ENCODE results near the gene GATAD2B.
A peak's percentile ranks its signal among the peaks of the same experiment; 100 is the strongest.

GATAD2B gene

GRCh38 chr1:153963850-153964331 lies 41.1 kb upstream of the GATAD2B start:
- peak overlapping the region; percentile 80 for H3K4me3 ChIP-seq (ENCODE audit: low read length)
- no peak for DNase-seq (ENCODE audit: low read depth)
- no peak for TF ChIP-seq CTCF (conservative IDR thresholded peaks at IDR 0.05; ENCODE audit: low read depth, low read length)

GRCh38 chr1:153963030-153963849 lies 40.5 kb upstream of the GATAD2B start, which contains the start of gene SLC39A1:
Gene SLC39A1, minus strand, starts transcription at chr1:153963537. Its CDS starts 822 bp downstream, at chr1:153962715.
- H3K4me3 ChIP-seq (ENCODE audit: low read length): peak within 1 kb of the TSS; percentile 80
- DNase-seq (ENCODE audit: low read depth): peak; percentile 86

GRCh38 chr1:153962088-153963029 lies 39.6 kb upstream of the GATAD2B start:
- TF ChIP-seq CTCF (conservative IDR thresholded peaks at IDR 0.05; ENCODE audit: low read depth, low read length): no peak
- DNase-seq (ENCODE audit: low read depth): no peak
- peak overlapping the region; percentile 80 for H3K4me3 ChIP-seq (ENCODE audit: low read length)

More at GRCh38 chr1:153963030-153963849, 40.5 kb upstream of the GATAD2B start, which contains the start of gene SLC39A1:
- no peak for TF ChIP-seq CTCF (conservative IDR thresholded peaks at IDR 0.05; ENCODE audit: low read depth, low read length)

GRCh38 chr1:153961421-153961820 lies 38.6 kb upstream of the GATAD2B start:
- DNase-seq (ENCODE audit: low read depth): no peak
- peak overlapping the region; percentile 80 for H3K4me3 ChIP-seq (ENCODE audit: low read length)
- no peak for TF ChIP-seq CTCF (conservative IDR thresholded peaks at IDR 0.05; ENCODE audit: low read depth, low read length)

GRCh38 chr1:153960206-153960605 lies 37.4 kb upstream of the GATAD2B start:
- H3K4me3 ChIP-seq (ENCODE audit: low read length): no peak overlapping the region
- TF ChIP-seq CTCF (conservative IDR thresholded peaks at IDR 0.05; ENCODE audit: low read depth, low read length): no peak
- DNase-seq (ENCODE audit: low read depth): no peak

- no peak overlapping the region for H3K4me3 ChIP-seq (ENCODE audit: low read length)
- no peak for DNase-seq (ENCODE audit: low read depth)
- no peak for TF ChIP-seq CTCF (conservative IDR thresholded peaks at IDR 0.05; ENCODE audit: low read depth, low read length)
Observed at GRCh38 chr1:153959454-153959853, 36.7 kb upstream of the GATAD2B start.

All from retinal pigment epithelial cell (primary cell).